B cell (primary cell): ENCODE data around the gene ZBTB8B. TPM values are rescaled to one million over a fixed set of nuclear protein-coding genes. Genes with fewer than 3 reads are reported as not detected.
A peak's percentile ranks its signal among the peaks of the same experiment; 100 is the strongest.
"Not testable (repeated sequence)": the region's sequence is repeated elsewhere in the genome, so short reads cannot be mapped to it uniquely, and the experiment has no call there.

Source experiments
- ATAC-seq: fragments of 200-7000 bp; cut with Tn5 transposase; one replicate; pipeline ENCODE4 v1.10.0; 2021; ENCODE audit warnings: low read depth, mild to moderate bottlenecking, moderate number of reproducible peaks, moderate library complexity
- CTCF ChIA-PET: fragments of 350-600 bp; sonication (Branson Sonifier 250); formaldehyde crosslinking; loops from one replicate; lab custom pipeline; 2021; ENCODE audit warnings: antibody characterized with exemption, inconsistent platforms; lab: Charles Lee
- POLR2A ChIA-PET: fragments of 350-600 bp; sonication (Branson Sonifier 250); formaldehyde crosslinking; loops from one replicate; lab custom pipeline; 2021; ENCODE audit warnings: antibody characterized with exemption; lab: Charles Lee
- DNase-seq: peaks from one replicate; pipeline ENCODE4 v3.0.0; 2013
- H2AFZ ChIP-seq: 2 replicates; pipeline ENCODE4 v1.6.1; 2012; ENCODE audit warnings: mild to moderate bottlenecking, low read depth, low read length; ENCODE audit not compliant: insufficient read depth, poor library complexity, severe bottlenecking
- H3K27ac ChIP-seq, 2 donors: 1 replicate in 1 of 2; 2 replicates in 1 of 2; pipeline ENCODE4 v1.5.1; 2012 to 2013; ENCODE audit warnings: low read length in 2 of 2, mild to moderate bottlenecking in 2 of 2, moderate library complexity in 1 of 2
- H3K27me3 ChIP-seq, 4 experiments: fragments of 200-600 bp in 1 of 4; sonication (generic) in 1 of 4; replicated peaks in 1 of 4; 1 replicate in 2 of 4; 2 replicates in 2 of 4; pipeline versions ENCODE4 v1.6.1 to v1.7.0; 2013 to 2016; ENCODE audit warnings: low read length in 3 of 4, mild to moderate bottlenecking in 2 of 4, mixed read lengths in 1 of 4, moderate library complexity in 1 of 4; ENCODE audit not compliant: insufficient read depth in 4 of 4, control insufficient read depth in 3 of 4; ENCODE audit errors: control extremely low read depth in 1 of 4
- H3K36me3 ChIP-seq, 2 experiments: replicated peaks in 1 of 2; 1 replicate in 1 of 2; 2 replicates in 1 of 2; pipeline versions ENCODE4 v1.6.1 to v1.7.1; 2013; ENCODE audit warnings: low read length in 1 of 2; ENCODE audit not compliant: insufficient read depth in 2 of 2, control insufficient read depth in 1 of 2; ENCODE audit errors: control extremely low read depth in 1 of 2, extremely low read depth in 1 of 2
- H3K4me1 ChIP-seq, 2 donors: fragments of 200-600 bp in 1 of 2; sonication (generic) in 1 of 2; 1 replicate in 1 of 2; 2 replicates in 1 of 2; pipeline versions ENCODE4 v1.5.1 to v1.6.1; 2013 to 2017; ENCODE audit warnings: low read length in 2 of 2; ENCODE audit not compliant: control insufficient read depth in 2 of 2, insufficient read depth in 2 of 2
- H3K4me2 ChIP-seq: replicated peaks from 2 replicates; pipeline ENCODE3; 2012; ENCODE audit warnings: mild to moderate bottlenecking, low read depth, low read length; ENCODE audit not compliant: poor library complexity, severe bottlenecking
- H3K4me3 ChIP-seq, 5 experiments: fragments of 200-600 bp in 1 of 5; sonication (generic) in 1 of 5; 1 replicate in 3 of 5; 2 replicates in 2 of 5; pipeline versions ENCODE4 v1.5.1 to v1.7.0; 2011 to 2016; ENCODE audit warnings: low read length in 4 of 5, mild to moderate bottlenecking in 4 of 5, low read depth in 2 of 5, control low read depth in 1 of 5, moderate library complexity in 1 of 5; ENCODE audit not compliant: insufficient read depth in 1 of 5; ENCODE audit errors: control extremely low read depth in 1 of 5, extremely low read depth in 1 of 5
- H3K79me2 ChIP-seq: fragments of 200-600 bp; sonication (generic); one replicate; pipeline ENCODE4 v1.6.0; 2016; ENCODE audit warnings: low read length; ENCODE audit not compliant: control insufficient read depth, insufficient read depth
- H3K9ac ChIP-seq: fragments of 200-600 bp; sonication (generic); 2 replicates; pipeline ENCODE4 v1.6.1; 2017; ENCODE audit warnings: mild to moderate bottlenecking, low read length, moderate library complexity
- H3K9me3 ChIP-seq, 3 donors: one replicate each; pipeline versions ENCODE4 v1.6.1 to v1.7.1; 2013; ENCODE audit warnings: low read length in 2 of 3; ENCODE audit not compliant: control insufficient read depth in 2 of 3, insufficient read depth in 1 of 3; ENCODE audit errors: control extremely low read depth in 1 of 3
- H4K20me1 ChIP-seq: 2 replicates; pipeline ENCODE4 v1.6.0; 2012; ENCODE audit warnings: mild to moderate bottlenecking, low read length; ENCODE audit not compliant: insufficient read depth, control insufficient read depth, poor library complexity, severe bottlenecking
- H3K27ac Mint-ChIP-seq: one replicate; pipeline ENCODE4 v1.8.0; 2021; ENCODE audit warnings: mixed read lengths
- H3K27me3 Mint-ChIP-seq: one replicate; pipeline ENCODE4 v1.8.0; 2021; ENCODE audit warnings: mixed read lengths
- H3K4me1 Mint-ChIP-seq: one replicate; pipeline ENCODE4 v1.8.0; 2021; ENCODE audit warnings: mixed read lengths
- H3K4me3 Mint-ChIP-seq: one replicate; pipeline ENCODE4 v1.8.0; 2021; ENCODE audit warnings: mixed read lengths
- H3K9me3 Mint-ChIP-seq: one replicate; pipeline ENCODE4 v1.8.0; 2022; ENCODE audit warnings: mixed read lengths; ENCODE audit not compliant: insufficient read depth
- CTCF ChIP-seq: fragments of 200-600 bp; IDR thresholded peaks from one replicate; pipeline ENCODE4 v1.8.0; 2022; ENCODE audit warnings: antibody characterized with exemption, mild to moderate bottlenecking
- EZH2 ChIP-seq: IDR thresholded peaks from 2 replicates; pipeline ENCODE4 v1.6.1; 2012; ENCODE audit warnings: borderline replicate concordance, low read depth, mild to moderate bottlenecking, moderate library complexity, low read length; ENCODE audit not compliant: insufficient read depth, poor library complexity, severe bottlenecking
- whole genome bisulfite sequencing: methylation state at CpG from one replicate; pipeline ENCODE4 v1.1.5; 2013; ENCODE audit warnings: missing lambda C conversion rate; ENCODE audit not compliant: insufficient coverage; 5-methylcytosine and 5-hydroxymethylcytosine counted together
- intact Hi-C: fragments of 100-400 bp; cut with micrococcal nuclease; formaldehyde crosslinking; loops from one replicate; pipeline ENCODE4 v1.10.0; 2022
- polyA plus RNA-seq: library from polyadenylated mRNA; depleted of rRNA; stranded (reverse); fragments of >200 nt; gene quantifications from 2 replicates; pipeline ENCODE4 v1.2.3, GENCODE V29; 2012
- total RNA-seq, 2 donors: library from RNA; stranded (reverse); fragments of 120-200 nt in 1 of 2; gene quantifications; 1 replicate in 1 of 2; 2 replicates in 1 of 2; pipeline versions ENCODE4 v1.2.3 to v1.2.4, GENCODE V29; 2013 to 2022

The ZBTB8B gene
- total and polyA plus RNA-seq, 2 donors (not counting 1 experiment from before 2014, with no cell fraction given) = 0.02 TPM; not detected in 1

GRCh38 chr1:32447469-32448185 lies 17.2 kb upstream of the ZBTB8B start:
- Histone ChIP-seq H3K79me2 (no peaks in the 10 kb centered on the region), H3K4me3 (no peak overlapping the region), H4K20me1 (no peaks in the 10 kb centered on the region), H3K27ac (no peak overlapping the region), H3K9ac (no peak overlapping the region), H2AFZ (no peak overlapping the region), H3K27me3 (peaks cover 0 to 10% (median 3%) of the 10 kb centered on the region in 4 experiments), H3K4me2 (no peak overlapping the region), H3K4me1 (no peaks in the 10 kb centered on the region), H3K9me3 (peaks cover 0 to 31% (median 15%) of the 10 kb centered on the region in 3 donors), H3K36me3 (no peaks in the 10 kb centered on the region)
- no peak for TF ChIP-seq EZH2
- TF ChIP-seq CTCF = no peak
- ATAC-seq (no peak), DNase-seq (no peak)
- Mint-ChIP-seq H3K4me1 (no peaks in the 10 kb centered on the region), H3K27me3 (peaks cover 15% of the 10 kb centered on the region), H3K4me3 (no peak overlapping the region), H3K9me3 (peaks cover 2% of the 10 kb centered on the region), H3K27ac (no peak overlapping the region)
- ChIA-PET CTCF (interaction anchor here (0.6 to 2.2 kb wide), 4 partner anchors 16 to 325 kb away, joined by 3 to 8 read pairs (median 5); no protein-coding TSS in a partner anchor), POLR2A (no interaction called here)
- intact Hi-C loops = loop anchor here (2.0 kb wide), 1 partner anchor 325 kb away; no protein-coding TSS in a partner anchor
- 69% methylated on average over 6 of the region's 13 CpGs for WGBS

- H3K27ac ChIP-seq, H3K9me3 Mint-ChIP-seq, H3K4me3 Mint-ChIP-seq, POLR2A ChIA-PET, H3K36me3 ChIP-seq, H3K27ac Mint-ChIP-seq, H3K4me1 Mint-ChIP-seq, H4K20me1 ChIP-seq, H3K4me2 ChIP-seq, H3K4me3 ChIP-seq, H3K9ac ChIP-seq, H3K4me1 ChIP-seq, H2AFZ ChIP-seq, ATAC-seq, H3K27me3 ChIP-seq, H3K79me2 ChIP-seq: not testable (repeated sequence)
- peak; percentile 75 for TF ChIP-seq CTCF
- peaks cover 0 to 31% (median 15%) of the 10 kb centered on the region in 3 donors for H3K9me3 ChIP-seq
- H3K27me3 Mint-ChIP-seq = peaks cover 15% of the 10 kb centered on the region
- WGBS = 71% methylated on average over 8 of the region's 12 CpGs
- CTCF ChIA-PET = interaction anchor here (0.6 to 2.2 kb wide), 4 partner anchors 15 to 325 kb away, joined by 3 to 8 read pairs (median 5); no protein-coding TSS in a partner anchor
- intact Hi-C loops = loop anchor here (2.0 kb wide), 1 partner anchor 325 kb away; no protein-coding TSS in a partner anchor
- DNase-seq = peak; percentile 42
Observed at GRCh38 chr1:32448186-32448772, 16.6 kb upstream of the ZBTB8B start.
